Stimulated activated CD4-positive, alpha-beta T cell treated with anti-CD3 and anti-CD28 coated beads, TNF-alpha, amount 100 ng/mL, for 4 hours (primary cell): ENCODE data around the gene BEST4.
A peak's percentile ranks its signal among the peaks of the same experiment; 100 is the strongest.
"Not testable (repeated sequence)": the region's sequence is repeated elsewhere in the genome, so short reads cannot be mapped to it uniquely, and the experiment has no call there.

Source experiments
- DNase-seq, 3 experiments: peaks; one replicate each; pipeline ENCODE4 v3.0.0-alpha.2; 2020; ENCODE audit warnings: low read depth in 3 of 3

BEST4 gene

DNA sequence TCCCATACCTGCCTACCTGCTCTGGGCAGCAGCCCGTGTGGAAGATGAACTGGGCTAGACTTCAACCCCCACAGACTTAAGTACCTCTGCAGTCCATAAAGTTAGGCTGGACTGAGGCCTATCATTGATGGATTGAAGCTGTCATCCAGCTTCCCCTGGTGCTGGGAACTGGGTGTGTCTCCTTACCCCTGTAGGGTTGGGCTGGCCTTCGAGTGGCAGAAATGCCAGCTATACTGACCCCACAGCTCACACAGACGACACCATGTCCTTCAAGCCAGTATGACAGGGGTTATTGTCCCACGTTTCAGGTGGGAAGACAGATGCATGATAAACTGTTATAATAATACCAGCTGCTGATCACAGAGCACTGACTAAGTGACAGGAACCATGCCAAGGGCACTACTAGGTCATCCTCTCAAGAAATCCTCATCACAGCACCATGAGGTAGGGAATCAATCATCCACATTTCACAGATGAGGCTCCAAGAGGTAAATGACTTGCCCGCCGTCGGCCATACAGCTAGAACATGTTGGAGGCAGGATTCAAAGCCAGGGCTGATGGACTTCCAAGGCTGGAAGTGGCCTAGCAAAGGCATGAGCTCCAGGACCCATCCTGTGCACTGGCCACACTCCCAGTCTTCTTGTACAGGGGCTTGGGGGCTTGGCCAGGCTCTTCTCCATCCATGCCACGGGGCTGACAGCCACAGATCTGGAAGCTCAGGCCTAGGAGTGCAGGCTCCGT, at the start of gene BEST4:
BEST4 (minus strand) TSS at position 51 of the 741 bp plus-strand sequence. CDS start 465 bp downstream, outside the sequence.
- DNase-seq = no peak

DNA sequence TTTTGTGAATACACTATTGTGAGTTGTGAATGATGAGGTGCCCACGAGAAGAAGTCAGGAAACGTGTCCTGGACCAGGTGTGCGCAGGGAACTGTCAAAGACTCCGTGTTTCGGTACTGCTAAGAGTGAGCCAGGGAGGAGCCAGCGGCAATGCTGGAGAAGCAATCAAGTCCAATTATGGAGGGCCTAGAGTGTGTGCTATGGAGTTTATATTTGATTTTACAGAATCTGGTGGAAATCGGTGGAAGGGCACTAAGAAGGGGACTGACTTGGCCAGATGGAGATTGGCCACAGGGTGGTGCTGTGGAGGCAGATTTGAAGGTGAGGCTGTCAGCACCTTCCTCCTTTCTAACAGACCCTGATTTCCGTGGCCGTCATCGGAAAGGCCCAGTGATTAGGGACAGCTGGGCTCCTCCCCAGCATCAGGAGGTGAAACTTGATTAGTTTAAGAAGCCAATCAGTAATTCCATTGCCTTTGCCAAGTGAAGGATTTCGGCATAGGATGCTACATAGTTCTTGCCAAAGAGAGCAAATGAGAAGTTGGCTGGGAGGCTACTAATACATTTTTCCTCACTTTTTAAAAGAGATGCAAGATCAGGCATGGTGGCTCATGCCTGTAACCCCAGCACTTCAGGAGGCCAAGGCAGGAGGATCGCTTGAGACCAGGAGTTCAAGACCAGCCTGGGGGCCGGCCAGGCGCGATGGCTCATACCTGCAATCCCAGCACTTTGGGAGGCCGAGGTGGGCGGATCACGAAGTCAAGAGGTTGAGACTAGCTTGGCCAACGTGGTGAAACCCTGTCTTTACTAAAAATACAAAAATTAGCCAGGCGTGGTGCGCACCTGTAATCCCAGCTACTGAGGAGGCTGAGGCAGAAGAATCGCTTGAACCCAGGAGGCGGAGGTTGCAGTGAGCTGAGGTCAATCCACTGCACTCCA, 48.0 kb upstream of the BEST4 start:
- peak; percentile 72 to 80 (median 77) for DNase-seq

DNA sequence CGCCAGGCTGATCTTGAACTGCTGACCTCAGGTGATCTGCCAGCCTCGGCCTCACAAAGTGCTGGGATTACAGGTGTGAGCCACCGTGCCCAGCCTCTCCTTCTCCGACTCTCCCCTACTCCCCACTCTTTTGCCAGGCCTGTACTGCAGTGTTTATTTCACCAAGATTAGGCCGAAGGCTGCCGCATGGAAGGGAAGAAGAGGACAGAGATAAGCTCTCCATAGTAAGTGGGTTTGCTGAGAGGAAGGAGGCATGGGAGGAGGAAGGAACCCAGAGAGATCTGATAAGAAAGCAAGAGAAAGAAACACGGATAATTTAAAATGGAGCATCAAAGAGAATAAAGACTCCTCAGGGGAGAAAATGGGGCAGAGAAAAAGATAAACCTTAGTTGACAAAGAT, 46.4 kb upstream of the BEST4 start:
- no peak for DNase-seq

DNA sequence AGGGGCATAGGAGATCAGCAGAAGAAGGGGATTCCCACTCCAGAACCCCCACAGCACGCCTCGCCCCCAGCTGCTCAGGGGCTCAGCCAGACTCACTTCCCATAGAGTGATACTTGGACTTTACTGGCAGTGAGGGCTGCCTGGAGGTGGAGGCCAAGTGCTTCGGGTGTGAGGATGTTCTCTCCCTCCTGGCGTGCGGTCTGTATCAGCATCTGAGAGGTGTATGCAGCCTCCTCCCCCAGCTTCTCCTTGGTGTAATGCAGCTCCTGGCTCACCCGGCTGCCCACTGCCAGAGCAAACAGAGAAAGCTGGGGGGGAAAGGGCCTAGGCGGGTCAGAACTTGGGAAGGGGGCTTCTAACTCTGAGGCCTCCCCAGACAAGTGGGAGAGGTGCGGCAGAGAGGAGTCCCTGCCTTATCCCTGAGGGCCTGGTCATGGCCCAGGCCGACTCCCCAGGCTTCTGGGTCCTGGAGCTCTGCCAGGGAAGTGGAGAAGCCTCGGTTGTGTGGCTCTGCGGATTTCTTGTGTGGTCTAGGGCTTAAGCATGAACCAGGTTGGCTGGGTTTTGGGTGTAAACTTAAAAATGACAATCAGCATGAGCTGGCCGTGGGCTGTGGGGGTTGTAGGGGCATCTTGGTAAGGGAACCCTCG, 44.2 kb upstream of the BEST4 start:
- no peak for DNase-seq

GRCh38 chr1:44831516-44831915, 43.5 kb upstream of the BEST4 start:
- DNase-seq = no peak

GRCh38 chr1:44830900-44831304, 42.9 kb upstream of the BEST4 start:
- DNase-seq = no peak

DNA sequence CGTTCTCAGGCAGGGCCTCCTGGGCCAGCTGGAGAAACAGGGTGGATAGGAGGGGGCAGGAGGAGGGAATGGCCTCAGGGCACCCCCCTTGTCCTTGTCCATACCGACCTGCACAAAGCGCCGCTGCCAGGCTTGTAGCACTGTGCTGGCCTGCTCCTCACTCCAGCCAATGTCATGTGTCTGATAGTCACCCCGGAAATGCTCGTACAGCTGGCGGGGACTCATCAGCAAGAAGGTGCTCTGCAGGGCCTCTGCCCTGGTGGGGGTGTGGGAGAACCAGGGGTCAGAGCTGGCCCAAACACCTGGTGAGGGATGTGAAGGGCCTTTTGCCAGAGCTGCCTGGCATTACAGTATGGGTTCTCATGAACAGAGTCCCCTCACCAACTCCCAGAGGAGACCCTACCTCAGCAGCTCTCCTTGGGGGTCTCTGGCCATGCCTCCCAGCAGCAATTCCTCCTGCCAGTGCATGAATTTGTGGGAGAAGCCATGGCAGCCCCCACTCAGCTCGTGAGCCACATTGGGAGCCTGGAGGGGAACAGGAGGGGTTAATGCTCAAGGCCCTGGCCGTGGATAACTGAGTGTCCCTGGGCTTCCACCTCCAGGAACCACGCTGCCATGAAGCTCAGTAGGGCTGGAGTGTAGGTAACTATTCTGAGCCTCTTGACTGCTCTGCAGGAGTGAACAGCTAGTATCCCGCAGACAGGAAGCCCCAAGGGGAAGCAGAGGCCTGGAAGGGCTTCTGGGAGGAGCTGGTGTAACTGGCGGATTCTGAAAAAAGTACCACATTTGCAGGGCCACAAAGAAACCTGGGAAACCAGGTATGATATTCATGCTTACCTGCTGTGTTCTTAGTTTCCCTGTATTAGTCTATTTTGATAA, 41.8 kb upstream of the BEST4 start:
- no peak for DNase-seq

- no peak for DNase-seq
Observed at GRCh38 chr1:44828841-44829440, 41.0 kb upstream of the BEST4 start.

DNA sequence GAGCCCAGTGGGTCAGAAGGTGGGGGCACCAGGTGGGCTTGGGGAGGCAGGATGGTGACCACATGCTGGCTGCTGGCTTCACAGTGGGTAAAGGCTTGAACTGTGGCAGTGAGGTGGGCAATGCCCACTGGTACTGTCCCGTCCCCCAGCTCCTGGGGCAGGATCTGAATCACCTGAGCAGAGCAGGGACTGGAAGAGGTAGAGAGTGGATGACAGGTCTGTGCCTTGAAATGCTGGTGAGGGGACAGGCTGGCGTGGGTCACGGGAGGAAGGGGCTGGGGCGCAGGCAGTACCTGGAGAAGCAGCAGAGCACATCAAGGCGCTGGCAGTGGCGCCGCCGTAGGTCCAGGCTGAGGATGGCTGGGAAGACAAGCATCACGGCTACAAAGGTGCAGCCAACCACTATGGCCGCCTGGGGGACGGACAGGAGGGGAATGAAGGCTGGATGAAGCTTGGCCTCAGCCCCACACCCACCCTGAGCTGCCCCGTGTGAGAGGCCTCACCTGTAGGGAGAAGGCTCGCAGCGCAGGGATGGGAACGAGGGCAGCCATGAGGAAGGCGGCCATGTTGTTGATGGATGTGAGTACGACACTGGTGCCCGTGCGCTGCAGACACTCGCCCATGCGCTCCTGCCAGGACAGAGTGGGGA, 40.2 kb upstream of the BEST4 start:
- DNase-seq = no peak

DNA sequence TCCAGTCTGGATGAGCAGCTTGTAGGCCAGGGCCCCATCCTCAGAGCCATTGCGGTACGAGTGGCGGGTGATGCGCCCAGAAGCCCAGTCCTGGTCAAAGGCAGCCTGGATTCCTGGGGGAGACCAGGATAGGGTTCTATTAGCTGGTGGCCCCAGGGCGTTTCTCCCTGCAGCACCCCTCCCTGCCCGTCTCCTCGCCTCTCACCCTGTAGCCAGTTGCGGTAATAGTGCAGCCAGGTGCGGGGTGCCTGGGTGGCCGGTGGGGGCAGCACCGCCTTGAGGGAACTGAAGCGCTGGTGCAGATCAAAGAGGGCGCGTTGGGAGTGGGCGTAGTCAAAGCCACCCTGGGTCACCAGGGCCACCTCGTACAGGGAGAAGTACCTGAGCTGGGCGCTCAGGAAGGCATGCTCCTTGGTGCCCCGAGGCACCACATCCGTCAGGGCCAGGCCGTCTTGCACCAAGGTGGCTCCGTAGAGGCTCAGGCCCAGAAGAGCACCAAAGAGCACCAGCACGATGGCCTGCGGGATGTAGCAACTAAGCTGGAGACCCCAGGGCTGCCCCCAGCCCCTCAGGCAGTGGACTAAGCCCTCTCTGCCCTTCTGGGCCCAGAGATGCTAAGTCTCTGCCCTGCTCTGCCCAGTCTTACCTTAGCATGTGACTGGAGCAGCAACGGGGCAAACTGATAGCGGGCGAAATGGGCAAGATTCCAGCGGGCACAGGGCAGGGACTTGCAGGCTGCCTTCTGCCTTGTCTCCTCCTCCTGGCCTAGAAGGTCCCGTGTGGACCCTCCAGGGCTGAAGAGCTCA, 39.4 kb upstream of the BEST4 start:
- no peak for DNase-seq

GRCh38 chr1:44826375-44827196, 38.6 kb upstream of the BEST4 start:
- DNase-seq = no peak

GRCh38 chr1:44824392-44824791, 36.4 kb upstream of the BEST4 start:
- DNase-seq = not testable (repeated sequence)

GRCh38 chr1:44822981-44823451, 35.0 kb upstream of the BEST4 start:
- no peak for DNase-seq

GRCh38 chr1:44822131-44822701, 34.2 kb upstream of the BEST4 start:
- no peak for DNase-seq

- no peak for DNase-seq
Observed at GRCh38 chr1:44821240-44821715, 33.3 kb upstream of the BEST4 start.

- no peak for DNase-seq
Observed at GRCh38 chr1:44820328-44821239, 32.6 kb upstream of the BEST4 start.
